NCI-H1436 (cell line): Measurements from ENCODE around the gene TET3.

Experiments
- DNase-seq: peaks from one replicate; lab custom pipeline; 2025; lab: John Stamatoyannopoulos, UW

The TET3 gene

DNA sequence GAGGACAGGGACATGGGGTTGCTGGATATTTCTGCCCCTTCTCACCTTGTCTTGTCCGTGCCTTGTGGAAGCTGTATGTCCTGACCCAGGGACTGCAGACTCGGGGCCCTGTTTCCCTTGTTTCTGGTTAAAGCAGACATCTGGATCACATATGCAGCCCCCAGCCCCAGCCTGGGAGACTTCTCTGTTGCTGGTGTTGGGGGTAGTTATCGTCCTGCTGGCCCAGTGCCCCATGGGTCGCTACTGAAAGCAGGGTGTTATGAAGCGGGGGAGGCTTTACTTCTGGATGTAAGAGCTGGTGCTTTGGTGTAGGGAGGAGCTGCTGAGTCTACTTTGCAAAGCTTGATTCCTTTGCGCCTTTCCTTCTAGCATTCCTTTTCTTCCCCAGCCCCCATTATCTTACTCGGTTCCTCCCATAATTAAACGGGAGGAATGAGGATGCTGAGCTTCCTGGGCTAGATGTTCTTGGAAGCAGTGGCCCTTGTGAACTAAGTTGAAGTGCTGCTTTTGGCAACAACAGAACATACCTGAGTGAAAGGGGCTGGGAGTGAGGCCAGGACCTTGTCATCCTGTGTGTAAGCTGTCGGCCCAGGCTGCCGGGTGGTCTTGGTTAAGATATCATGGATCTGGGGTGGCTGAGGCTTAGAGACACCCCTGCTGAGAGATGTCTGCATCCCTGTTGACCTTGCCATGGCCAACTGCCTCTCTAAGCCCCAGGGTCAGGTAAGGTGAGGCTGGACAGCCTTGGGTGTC, 3.4 kb downstream of the TET3 start:
- no peak for DNase-seq

DNA sequence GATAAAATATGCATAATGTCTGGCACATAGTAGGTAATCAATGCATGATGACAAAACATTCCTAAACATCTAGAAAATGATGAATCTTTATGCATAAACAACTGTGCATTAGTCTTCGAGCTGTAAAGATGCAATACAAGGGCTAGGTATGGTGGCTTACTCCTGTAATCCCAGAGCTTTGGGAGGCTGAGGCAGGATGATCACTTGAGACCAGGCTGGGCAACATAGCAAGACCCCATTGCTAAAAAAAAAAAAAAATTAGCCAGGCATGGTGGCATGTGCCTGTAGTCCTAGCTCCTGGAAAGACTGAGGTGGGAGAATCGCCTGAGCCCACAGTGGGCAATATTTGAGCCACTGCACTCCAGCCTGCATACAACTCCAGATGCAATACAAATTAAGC, 5.3 kb downstream of the TET3 start:
- DNase-seq: no peak

DNA sequence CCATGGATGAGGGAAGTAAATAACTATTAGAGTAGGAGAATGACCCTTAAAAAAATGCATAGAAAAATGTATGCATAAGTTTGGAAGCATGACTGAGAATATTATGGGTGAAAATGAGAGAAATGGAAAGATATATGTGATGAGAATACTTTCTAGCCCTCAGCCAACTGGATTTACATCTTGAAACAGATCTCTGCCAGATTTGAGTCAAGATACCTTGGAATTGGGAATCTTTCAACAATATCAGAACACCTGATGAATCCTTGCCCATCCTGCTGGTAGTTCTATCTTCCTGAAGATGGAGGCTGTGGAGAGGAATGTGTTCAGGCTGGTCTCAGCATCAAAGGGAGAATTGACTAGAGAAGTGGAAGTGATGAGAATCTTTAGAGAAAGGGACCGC, 5.8 kb downstream of the TET3 start:
- DNase-seq: no peak

DNA sequence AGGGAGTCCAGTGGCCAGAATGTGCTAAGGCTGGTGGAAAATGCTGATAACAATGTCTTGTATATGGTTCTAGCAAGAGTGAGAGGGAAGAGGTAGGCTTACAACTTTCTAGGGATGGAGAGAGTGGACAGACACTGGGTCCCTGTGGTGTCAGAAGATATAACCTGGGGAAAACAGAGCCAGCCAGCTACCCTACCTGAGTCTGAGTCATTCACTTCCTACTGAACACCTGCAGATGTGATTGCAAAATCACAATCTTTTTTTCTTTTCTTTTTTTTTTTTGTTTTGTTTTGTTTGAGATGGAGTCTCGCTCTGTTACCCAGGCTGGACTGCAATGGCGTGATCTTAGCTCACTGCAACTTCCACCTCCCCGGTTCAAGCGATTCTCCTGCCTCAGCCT, 7.3 kb downstream of the TET3 start:
- DNase-seq: no peak

DNA sequence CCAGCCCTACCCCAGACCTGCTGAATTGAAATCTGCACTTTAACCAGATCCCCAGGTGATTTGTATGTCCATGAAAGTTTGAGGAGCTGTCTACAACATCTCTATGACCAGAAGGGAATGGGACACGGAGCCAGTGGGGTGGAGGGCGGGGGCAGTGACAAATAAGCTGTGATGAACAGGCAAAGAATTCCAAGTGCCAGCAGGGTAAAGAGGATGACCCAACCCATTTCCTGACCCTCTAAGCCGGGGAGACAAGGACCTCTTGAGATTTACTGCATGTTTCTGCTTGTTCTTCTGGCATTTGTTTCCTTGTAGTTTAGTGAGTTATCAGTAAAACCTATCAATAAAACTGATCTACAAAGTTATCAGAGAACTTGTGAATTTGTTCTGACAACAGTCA, 8.7 kb downstream of the TET3 start:
- DNase-seq: no peak

DNA sequence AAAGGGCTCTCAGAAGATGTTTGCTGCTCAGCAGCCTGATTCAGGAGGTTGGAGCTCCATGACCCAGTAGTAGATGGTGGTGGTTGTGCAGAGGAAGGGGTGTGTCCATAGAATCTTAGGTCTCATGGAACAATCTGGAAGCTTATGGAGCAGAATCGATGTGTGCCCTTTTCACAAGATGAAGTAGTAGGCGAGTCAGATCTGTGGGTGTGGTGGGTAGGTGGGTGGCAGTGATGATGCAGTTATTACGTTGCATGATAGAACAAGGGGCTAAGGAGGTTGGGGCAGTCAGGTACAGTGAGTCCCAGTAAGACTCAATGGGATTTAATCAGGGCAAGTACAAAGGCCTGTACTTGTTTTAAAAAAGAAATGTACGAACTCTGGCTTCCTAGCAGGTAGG, 9.1 kb downstream of the TET3 start:
- no peak for DNase-seq

DNA sequence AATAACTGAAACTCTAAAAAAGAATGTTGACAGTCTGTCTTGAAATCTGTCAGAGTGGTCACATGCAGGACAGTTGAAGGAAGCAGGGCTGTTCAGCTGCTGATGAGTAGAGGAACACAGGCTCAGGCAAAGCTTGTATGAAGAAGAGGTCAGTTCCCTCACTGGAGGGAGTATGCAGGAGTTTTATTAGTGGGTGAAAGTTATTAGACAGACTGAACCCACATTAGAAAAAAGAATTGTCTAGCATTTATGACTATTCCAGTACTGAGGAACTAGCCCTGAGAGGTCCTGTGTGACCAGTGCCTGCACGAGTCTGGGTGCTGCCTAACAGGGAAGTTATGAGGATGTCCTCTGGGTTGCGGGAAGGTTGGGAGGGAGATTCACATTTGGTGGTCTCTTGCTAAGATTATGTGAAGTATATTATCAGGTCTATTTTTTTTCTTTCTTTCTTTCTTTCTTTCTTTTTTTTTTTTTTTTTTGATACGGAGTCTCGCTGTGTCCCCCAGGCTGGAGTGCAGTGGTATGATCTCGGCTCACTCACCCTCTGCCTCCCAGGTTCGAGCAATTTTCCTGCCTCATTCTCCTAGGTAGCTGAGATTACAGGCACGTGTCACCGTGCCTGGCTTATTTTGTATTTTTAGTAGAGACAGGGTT, 9.6 kb downstream of the TET3 start:
- no peak for DNase-seq

DNA sequence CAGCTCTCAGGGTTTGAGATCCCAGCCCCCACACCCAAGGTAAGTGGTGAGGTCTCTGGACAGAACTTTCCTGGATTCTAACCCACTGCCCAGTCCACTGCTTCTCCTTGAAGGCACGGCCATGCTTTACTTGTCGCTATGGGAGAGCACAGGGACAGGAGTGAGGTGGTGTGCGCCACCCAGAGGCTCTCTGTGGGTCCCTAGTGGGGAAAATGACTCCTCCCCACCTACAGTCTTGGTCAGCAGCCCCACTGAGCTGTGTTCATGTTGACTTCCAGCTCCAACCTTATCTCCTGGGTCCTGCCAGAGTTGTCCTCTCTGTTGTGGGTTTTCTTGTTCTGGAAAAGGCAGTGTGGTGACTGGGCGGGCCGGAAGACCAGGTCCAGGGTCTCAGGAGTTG, 11.1 kb downstream of the TET3 start:
- no peak for DNase-seq

DNA sequence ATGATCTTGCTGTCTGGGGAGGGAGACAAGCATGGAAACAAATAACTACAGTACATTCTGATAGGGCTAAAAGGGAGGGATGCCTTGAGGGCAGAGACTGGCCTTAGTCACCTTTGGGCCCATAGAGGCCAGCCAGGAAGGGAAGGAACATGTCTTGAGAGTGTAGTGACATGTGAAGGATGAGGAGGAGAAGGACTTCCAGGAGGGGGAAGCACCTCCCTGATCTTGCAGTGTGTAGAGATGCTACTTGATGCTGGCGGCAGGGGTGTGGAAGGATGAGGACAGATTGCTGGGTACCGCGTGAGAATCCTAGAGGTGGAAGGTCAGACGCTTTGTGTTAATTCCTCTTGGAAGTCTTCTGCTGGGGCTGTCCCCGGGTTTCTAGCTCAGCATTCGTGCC, 13.1 kb downstream of the TET3 start:
- DNase-seq: no peak

DNA sequence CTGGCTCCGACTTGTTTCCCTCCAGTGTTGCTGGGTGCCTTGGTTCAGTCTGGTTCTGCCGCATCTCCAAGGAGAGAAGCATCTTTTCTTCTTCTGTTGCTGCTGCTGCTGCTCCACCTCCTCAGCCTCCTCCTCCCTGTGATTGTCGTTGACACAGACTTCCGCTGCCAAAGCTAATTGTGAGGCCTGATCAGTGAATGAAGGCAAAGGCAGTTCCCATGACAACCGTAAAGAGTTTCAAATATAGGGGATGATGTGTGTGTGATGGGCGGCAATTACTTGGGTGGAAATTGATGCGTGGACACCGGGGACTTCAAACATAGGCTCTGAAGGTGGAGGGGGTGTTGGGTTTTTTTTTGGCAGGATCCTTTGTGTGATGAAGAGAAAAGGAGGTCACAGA, 13.7 kb downstream of the TET3 start:
- peak; percentile 52 for DNase-seq

DNA sequence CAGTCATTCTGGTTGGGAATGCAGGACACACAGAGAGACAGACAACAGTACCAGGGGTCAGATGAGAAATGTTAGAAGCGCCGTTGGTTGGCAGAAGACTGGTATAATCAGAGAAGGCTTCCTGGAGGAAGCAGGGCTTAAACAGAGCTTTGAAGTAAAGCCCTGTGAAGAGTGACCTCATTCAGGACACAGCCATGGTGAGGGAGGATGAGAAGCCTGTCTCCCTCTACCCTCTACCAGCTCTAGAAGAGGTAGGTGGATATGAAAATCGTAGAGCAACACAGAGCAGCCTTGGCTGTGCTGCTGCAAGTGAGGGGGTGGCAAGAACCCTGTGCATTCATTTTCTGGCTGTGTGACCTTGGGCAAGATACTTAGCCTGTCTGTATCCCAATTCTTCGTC, 14.2 kb downstream of the TET3 start:
- no peak for DNase-seq

DNA sequence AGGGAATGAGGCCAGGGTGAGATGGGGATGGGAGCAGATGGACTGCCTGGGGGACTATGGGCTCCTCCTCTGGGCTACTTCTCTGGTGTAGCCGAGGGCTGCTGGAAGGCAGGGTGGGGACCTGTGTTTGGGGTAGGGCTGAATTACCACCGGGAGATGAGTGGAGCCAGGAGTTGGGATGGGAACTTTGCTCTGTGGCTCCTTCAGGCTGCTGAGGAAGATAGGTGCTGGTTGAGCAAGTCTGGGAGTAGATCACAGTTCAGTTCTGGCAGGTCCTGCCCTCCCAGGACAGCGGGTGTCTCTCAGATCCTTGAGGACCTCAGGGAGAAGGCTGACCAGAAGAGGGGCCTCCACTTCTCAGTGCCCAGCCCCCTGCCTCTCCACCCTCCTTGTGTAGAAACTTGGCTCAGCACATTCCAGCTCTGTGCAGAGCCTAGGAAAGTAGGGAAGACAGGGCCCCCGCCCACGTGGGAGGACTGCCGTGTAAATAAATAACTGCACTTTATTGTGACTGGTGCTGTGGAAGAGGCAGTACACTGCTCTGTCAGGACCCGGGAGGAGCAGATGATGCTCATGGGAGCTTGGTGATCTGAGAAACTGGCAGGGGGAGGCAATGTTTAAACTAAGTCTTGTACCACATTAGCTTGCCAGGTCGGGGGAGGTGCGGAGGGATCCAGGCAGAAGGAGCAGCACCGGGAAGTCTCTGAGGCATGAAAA, 15.3 kb downstream of the TET3 start:
- no peak for DNase-seq

DNA sequence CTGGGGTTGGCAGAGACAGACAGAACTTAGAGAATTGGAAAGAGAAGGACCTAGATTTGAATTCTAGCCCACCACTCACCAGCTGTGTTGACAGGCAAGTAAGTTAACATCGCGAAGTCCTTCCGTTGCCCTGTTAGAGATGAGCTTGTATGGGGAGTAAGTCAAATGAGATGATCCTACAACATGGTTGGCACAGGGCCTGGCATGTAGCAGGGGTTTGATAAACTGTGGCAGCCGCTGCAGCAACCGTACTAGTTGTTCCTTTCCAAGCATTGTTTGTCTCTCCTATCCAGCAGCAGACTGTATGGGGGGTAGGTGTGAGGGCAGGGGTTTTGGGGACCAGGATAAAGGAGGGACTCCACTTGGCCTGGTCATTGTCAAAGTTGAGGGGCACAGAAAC, 16.0 kb downstream of the TET3 start:
- DNase-seq: no peak

DNA sequence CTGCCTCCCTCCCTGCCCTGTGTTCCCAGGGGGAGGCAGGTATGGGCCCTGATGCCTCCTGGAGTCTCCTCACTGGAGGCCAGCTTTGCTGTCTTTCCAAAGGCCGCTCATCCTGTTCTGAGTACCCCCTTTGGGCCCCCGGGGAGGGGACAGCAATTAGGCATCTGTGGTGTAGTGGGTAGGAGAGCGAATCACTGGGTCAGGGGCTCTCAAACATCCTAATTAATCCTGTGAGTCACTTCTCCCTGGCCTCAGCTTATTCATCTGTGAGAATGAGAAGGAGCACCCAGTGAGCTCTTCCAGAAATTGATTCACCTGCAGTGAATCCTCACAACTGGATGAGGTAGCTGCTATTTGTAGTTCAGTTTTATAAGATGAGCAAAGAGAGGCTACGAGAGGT, 16.4 kb downstream of the TET3 start:
- DNase-seq: no peak

DNA sequence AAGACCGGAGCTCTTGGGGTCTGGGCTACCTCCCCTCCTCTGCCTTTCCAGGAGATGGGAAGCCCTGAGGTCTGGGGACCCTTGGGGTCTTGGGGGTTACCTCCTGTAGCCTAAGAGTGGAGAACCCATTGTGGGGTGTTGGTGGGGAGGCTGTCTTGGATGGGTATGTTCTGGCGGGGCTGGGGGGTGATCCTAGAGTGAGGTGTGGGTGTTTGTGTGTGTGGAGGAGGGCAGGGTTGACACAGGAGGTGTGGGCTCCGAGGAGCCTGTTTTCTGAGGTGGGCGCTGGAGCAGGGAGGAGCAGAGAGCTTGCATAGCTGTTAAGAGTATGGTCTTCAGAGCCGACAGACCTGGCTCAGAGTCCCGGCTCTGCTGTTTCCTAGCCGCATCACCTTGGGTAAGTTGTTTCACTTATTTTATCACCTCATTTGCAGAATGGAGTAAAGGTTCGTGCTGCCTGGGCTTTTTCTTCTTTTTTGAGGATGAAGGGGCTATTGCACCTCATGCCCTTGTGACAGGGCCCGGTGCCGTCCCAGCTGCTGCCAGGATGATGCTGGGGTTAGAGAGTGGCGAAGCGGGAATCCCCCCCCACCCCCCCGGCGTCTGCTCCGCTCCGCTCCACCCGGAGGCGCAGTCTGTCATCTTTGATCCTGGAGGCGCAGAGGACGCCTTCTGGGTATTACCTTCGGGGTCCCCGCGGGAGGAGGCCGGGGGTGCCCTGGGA, 17.2 kb downstream of the TET3 start:
- no peak for DNase-seq

DNA sequence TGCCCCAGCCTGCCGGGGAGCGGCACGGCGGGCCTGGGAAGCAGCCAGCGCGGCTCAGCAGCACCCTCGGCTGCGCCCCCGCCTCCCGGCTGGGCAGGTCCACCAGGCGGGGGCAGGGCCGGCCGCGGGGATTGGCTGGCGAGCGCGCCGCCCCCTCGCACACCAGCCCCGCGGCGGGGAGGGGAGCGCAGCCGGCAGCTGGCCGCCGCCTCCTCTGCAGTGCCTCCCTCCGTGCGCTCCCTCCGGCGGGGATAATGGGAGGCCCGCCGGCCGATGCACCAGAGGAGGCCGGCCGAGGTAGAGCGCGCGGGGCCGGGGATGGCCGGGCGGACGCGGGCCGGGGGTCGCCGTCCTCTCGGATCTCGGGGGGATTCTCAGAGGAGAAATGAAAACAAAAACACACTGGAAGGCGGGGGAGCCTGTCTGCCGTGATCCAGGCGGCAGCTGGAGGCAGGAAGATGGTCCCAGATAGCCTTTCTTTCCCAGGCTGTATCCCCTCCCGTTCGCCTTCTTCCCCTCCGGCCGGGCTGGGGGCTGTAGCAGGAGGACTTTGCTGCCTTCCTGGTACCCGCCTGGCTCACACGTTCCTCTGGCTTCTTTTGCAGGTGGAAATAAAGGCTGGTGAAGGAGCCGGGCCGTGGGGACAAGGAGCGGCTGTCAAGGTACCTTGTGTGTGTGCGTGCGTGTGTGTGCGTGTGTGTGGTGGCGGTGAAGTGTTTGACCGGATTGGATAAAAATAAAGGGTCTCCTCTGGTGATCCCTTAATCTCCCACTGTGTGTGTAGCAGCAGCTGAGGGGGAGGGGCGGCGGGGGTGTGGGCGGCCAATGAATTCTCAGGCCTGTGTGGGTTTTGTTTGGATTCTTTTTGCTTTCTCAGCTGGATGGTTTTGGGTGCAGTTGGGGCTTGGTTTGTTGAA, 18.1 kb downstream of the TET3 start:
- peak; percentile 81 for DNase-seq

DNA sequence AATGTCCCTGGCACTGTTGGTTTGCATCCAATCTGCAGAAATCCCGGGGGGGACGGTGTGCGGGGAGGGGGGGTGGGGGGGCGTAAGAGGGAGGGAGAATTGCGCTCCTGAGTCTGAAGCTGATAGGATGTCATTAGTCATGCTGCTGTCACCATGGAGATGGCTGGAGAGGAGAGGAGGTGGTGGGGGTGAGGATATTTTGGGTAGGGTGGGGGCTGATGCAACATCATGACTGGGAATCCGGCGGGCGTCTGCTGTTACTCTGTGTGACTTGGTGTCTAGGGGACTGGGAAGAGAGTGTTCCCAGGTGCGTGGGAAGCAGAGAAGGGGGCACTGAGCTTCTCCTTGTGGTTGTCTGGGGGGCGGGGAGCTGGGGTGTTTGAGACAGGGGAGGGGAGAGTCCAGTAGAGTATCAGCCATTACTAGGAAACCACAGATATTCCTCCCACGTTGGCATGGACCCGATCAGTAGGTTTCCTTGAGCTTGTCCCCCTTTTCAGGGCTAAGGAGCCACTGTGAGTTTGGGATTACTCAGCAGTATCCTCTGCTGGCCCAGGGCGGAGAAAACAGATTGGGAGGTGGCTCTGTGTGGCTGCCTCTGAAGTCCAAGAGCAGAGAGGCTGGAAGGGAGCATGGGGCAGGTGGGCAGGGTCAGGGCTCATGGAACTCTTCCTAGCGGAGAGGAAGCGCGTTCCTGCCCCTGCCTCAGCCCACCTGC, 18.9 kb downstream of the TET3 start:
- peak; percentile 28 for DNase-seq

DNA sequence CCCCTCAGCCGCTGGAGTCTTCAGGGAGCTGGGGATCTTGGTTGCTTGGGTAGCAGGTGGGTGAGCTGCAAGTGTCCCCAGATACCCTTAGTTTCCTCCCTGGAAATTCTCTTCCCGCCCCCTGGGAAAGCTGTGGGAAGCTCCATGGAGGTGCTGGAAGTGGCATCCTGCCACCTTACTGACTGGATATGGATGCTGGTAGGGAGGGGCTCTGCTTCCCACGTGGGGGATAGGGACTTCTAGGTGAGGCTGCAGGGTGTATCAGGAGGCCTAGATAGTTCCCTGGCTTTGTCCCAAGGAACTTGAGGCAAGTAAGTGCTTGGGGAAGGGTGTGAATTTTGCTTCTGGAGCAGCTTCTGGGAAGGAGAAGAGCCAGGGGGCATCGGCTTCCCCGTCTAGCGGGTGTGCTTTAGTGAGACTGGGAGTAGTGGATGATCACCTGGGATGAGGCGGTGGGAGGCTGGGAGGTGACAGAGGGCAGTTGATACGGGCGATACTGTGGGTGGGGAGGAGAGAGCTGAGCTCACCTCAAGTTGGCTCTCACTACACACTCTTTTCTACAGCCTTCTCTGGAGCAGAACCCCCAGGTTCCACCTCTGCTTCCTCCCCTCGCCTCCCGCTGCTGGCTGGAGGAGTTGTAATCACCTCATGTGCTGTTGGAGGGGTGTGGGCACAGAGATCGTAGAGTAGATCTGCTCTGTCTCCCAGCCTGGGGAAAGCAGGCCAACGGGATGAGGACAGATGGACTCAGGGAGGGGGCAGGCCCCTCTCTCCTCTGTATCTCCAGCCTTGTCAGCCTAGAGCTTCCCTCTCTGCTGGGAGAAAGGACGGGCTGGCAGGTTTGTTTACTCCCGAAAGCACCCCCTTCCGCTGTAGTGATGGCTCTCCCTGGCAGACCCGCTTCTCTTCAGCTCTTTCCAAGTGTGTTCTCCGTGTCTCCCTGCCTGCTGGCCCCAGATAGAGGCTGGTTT, 19.8 kb downstream of the TET3 start:
- DNase-seq: no peak

DNA sequence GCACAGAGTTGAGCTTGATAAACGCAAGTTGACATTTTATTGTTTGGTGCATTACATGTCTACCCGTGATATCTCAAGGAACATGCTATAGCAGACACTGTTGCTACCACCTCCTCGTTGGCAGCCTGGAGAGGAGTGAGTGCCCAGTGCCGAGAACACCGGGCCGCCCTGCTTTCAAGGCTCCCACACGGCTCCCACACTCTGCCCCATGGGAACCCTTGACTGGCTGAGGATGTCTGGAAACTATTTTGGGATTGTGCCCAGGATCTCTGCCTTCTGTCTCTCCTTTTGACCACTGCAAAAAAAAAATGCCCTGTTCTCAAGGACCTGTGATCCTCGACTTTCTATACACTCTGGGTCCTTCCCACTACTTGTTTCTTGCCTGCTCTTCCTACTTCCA, 21.1 kb downstream of the TET3 start:
- no peak for DNase-seq

DNA sequence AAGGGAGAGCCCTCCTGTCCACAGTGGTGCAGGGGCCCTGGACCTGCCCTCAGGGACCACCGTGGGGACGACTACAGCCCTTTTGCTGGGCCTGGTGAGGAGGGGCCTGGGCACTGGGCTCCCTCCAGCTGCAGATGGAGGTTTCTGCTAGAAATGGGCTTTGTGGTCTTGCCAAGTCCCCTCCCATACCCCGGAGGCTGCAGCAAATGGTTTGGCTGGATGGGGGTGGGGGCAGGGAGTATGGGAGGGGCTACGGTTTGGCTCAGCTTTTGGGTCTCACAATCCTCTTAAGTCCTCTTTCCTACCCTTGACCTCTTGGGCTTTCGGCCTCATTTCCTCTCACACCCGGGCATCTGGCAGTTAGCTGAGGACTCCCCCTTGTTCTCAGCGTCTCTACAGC, 21.7 kb downstream of the TET3 start:
- no peak for DNase-seq
